Stimulated activated CD8-positive, alpha-beta memory T cell treated with anti-CD3 and anti-CD28 coated beads, Interleukin-4, amount 100 ng/mL, for 4 hours (primary cell): Measurements from ENCODE around the gene ADGRV1.

ENCODE experiments used
- DNase-seq, 2 donors: peaks; one replicate each; pipeline ENCODE4 v3.0.0-alpha.2; 2020; ENCODE audit warnings: low read depth in 2 of 2, low spot score in 1 of 2

ADGRV1 gene

DNA sequence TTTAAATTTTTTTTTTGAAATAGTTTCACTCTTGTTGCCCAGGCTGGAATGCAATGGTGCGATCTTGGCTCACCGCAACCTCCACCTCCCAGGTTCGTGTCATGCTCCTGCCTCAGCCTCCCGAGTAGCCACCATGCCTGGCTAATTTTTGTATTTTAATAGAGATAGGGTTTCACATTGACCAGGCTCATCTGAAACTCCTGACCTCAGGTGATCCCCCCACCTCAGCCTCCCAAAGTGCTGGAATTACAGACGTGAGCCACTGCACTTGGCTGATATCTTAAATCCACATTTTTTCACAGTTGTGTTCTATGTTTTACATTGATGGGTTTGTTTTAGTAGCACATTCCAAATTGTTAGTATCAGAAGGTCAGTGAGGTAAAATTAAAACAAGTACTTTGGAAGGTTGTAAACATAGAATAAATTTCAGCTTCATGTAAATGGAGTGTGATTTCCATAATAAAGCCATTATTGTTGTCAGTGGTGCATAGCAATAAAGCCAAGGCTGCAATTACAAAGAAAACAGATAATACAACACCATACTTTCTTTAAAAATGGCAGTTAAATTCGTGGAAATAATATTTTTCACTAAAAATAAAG lies 537.3 kb downstream of the ADGRV1 start:
- no peak for DNase-seq

DNA sequence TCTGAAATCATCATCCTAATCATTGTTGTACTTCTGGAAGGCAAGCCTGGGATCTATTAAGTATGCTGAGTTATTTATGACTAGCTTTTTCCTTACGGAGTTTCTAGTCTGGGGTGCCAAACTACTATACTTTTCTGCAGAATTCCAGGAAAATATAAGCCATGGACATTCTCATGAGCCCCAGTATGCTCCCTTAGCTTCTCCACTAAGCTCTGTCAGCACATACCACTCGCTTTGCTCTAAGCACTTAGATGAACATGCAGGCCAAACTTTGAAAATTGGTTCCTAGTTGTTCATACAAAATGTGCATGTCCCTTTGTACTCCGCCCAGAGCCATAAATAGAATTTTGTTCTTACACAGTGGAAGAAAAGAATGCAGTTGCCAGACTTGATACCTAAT lies 539.9 kb downstream of the ADGRV1 start:
- DNase-seq, result no peak

DNA sequence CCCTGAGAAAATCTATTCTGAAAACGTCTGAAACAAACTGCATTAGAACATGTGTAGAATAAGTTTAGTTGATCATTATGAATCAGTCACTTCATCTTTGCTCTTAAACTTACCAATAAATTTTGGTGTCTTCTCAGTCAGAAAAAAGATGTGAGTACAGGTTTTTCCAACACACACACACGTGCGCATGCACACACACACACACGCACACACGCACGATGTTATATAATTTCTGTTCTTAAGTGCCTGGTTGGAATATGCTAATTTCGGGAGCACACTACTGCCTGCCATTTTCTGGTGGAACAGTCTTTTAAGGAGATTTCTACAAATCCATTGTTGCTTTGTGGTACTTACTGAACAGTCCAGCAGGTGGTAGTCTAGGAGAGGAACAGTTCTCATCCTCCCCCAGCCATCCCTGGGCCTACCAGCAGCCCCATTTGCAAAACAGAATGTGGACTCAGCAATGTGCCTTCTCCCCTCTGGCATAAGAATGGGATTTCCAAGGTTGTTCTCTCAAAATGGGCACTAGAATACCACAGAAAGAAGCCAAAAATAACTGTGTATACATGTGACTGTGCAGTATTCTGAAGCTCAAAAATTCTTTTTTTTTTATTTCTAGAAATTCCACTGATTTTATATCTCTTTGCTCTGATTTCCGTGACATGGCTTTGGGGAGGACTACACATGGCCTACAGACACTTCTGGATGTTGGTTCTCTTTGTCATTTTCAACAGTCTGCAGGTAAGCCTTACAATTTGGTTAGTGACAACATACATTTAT lies 543.2 kb downstream of the ADGRV1 start:
- DNase-seq, result no peak

DNA sequence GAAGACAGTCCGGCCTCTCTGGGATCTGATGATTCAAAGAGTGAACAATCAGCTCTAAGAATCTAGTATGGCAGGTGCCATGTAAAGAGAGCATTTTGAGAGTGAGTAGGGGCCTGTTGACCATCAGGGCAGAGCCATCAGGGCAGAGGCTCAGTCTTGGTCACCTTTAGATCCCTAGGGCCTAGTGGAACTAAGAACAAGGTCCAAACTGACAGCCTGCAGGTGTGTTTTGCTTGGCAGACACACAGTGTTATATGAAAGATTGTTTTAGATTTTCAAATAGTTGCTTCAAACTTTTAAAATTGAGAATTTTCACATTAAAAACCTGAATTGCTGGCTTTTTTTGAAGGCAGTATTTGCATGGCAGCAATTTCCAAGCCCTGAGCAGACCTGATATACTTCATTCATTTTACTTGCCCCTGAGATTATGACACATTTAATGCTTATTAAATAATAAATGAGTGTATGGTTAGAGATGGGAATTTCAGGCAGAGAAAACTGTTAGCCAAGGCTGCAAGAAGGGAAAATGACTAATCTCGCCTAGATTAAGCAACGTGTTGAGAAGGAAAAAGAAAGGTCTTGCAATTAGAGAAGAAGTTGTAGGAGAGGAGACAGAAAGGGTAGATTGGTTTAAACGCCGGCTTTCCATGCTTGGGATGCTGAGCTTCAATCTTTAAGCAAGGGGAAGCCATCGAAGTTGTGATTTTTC lies 544.9 kb downstream of the ADGRV1 start:
- DNase-seq, result no peak

DNA sequence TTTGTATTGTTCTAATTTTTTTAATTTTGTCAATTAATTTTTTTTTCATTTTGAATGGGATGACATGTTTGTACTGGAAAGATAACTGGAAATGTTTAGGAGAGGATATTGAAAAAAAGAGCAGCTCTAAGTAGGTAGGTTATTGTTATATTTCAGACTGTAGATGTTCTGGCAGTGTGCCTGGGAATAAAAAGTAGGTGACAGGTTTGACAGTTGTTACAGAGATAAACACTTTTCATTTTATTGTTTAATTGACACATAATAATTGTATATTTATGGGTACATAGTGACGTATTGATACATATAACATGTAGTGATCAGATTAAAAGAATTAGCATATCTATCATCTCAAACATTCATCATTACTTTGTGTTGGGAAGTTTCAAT lies 545.5 kb downstream of the ADGRV1 start:
- no peak for DNase-seq

DNA sequence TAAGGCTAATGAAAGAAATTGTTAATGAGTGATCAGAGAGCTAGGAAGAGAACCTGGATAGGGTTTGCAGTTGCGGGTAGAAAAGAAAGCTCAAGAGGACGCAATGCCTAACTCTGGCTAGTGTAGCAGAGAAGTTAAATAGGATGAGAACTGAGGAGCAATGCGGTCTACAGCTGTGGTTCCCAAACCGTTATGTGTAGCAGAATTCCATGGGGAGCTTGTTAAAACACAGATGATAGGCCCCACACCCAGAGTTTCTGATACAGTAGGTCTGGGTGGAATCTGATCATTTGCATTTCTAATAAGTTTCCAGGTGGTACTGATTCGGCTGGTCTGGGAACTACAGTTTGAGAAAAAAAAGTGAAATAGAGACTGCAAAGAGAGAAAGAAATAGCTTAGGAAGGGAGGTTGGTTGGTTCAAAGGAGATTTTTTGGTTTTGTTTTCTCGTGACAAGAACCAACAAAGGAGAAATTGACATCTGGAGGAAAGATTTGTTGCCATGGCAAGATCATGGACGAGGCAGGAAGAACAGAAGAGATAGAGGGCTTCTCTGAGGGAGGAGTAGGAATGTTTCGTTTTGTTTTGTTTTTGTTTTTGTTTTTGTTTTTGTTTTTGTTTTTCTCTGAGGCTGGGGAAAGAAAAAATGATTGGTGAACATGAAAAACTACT lies 548.4 kb downstream of the ADGRV1 start:
- DNase-seq, result no peak

DNA sequence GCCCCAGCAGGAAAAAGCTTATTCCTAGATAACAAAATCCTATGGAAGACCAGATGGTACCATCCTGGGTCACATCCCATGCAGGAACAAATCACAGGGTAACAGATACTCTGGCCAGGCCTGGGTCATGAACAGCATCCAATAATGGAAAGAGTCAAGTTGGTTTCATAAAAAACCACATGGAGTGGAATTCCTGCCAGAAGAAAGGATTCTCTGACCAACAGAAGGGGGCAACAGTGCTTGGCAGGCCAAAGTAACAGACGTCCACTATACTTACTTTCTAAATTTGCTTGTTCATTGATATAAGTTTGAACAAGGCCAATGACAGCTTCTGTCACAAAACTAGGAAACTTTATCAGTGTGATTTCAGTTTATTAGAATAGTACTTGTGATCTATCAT lies 551.0 kb downstream of the ADGRV1 start:
- DNase-seq, result no peak

DNA sequence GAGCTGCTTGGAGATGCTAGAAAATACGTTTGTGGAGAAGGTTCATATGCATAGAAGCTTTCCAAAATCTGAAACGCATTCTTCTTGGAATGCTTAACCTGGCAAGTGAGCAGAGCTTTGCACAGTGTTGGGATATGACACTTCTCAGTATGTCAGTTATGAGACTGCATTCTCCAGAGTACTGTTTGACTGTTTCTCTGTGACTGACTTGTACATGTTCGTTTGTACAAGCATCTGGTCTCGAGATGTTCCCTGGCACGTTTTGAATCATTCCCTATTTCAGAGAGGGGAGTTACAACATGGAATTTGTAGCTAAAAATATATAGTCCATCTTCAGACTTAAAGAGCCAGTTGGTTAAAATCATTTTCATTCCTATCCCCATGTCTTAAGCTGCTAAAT lies 552.1 kb downstream of the ADGRV1 start:
- no peak for DNase-seq

DNA sequence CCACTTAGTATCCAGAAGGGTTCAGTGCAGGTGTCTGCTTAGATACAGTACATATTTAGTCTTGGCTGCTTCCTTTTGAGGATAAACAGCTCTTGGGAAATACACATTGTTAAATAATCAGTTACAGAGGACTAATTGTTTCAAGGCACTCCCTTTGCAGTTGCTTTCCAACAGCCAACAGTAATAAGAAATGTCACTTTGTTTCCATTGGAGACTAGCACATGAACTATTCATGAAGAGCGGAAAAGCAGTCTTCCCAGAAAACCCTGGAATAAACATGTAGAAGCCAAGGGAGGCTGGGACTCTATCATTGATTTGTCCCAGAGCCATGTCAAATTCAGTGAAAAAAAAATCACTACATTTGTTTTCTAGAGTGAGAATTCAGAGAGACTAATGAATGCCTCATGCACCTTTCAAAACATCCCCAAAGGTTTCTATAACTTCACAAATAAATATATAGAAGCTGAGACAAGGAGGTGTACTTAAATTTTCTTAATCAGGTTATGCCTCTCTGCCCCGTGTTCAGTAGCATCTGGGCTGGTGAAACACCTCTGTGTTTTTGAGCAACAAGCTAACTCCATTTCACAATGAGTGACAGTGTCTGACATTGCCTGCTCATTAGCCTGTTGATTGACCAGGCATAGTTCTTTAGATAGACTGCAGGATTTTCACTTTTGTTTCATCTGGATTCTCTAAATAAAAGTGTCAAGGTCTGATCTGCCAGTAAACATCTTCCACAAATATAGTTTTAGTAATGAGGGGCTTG lies 553.1 kb downstream of the ADGRV1 start:
- no peak for DNase-seq

DNA sequence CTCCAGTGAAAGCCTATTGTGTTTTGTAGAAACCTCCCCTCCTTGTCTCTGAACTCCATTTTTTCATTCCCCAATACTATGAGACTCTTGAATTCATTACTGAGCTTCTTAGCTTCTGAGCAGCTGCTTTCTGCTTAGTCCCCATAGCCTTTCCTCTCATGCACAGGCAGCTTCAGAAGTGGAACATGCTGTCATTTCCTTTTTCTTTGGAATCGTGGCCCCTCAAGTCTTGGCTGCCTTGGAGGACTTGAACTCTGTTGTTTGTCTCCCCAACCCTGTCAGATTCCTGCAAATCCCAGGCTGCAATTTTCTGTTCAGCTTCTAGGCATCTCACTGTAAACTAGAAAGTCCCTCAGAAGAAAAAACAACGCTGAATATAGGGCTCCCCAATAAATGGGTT lies 556.1 kb downstream of the ADGRV1 start:
- no peak for DNase-seq

DNA sequence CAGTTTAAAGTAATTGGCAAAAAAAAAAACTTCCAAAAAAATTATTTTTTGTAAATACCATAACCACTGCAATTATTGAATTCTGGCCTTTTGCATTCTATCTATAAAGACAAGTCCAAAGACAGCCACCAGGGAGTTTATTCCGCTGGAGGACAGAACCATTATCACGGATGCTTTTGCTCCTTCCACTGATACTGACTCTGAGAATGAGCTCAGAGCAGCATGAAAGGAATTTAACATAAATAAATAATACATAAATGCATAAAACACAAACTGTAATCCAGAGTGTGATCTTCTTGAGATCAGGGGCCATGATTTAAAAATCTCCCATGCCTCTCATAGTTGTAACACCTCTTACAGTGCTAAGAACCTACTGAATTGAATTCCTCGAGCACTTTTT lies 559.8 kb downstream of the ADGRV1 start:
- no peak for DNase-seq

DNA sequence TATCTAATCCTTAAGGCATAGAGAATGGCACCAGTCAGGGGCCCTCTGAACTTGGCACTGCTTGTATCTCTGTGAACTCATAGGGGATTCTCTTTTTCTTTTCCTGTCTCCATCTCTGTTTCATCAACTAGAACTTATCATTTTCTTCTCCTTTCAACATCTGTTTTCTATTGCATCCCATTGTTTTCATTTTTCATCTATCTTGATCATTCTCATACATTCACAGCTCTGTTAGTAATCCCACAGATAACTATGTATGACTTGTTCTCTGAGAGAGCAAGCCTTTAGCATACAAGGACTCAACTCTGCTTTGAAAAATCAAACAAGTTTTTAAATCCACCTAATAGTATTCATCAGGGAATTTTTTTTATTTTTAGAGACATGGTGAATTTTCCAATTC lies 560.2 kb downstream of the ADGRV1 start:
- no peak for DNase-seq

DNA sequence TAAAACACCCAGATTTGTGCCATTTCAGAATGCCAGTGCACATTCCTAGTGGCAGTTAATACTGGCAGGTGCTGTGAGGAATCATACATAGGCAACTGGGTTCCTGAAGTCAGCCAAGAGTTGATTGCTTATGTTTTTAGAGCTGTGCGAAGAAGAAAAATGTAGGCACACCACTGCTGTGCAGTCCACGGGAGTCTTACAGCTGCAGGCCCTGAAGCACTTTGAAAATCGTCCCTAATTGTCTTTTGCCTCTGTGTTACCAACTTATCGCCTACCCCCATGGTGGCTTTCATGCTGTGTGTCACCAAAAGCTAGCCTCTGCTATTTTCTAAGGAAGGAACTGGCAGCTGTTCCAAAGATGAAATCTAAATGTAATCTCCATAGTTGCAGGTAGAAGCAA lies 560.6 kb downstream of the ADGRV1 start:
- no peak for DNase-seq

DNA sequence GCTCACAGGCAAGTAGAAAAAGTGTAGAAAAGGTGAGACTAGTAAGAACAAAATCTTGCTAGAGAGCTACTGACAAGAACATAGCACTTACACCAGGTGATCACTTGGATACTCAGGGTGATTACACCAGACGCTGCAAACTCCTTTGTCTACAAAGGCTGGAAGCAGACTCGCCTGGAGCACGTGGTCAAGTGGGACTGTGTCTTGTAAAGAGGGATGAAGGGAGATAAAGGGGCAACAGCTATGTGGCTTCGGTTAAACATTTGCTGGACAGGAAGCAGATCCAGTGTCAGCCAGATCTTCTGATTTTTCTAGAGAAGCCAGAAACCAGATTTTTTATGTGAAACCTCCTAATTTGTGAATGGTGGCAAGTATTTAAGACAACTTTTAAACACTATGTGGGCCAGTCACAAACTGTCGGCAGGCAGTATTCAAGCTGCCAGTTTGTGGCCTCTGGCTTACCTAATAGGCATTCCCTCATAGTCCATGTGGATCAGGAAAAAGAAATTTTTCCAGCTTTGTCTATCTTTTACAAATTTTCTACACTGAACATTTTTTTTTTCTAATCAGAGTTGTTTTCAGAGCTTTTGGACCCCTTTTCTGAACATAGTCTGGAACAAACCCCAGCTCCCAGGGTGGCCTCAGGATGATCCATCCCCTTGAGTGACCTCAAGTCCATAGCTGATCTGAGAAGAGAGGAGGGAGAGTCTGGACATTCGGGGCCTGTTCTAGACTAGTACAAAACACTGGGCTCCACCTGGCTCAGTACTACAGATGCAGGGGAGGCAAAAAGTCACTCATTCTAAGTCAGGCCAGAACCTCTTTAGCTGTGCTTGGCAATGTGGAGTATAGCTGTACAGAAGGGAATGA lies 561.6 kb downstream of the ADGRV1 start:
- no peak for DNase-seq

DNA sequence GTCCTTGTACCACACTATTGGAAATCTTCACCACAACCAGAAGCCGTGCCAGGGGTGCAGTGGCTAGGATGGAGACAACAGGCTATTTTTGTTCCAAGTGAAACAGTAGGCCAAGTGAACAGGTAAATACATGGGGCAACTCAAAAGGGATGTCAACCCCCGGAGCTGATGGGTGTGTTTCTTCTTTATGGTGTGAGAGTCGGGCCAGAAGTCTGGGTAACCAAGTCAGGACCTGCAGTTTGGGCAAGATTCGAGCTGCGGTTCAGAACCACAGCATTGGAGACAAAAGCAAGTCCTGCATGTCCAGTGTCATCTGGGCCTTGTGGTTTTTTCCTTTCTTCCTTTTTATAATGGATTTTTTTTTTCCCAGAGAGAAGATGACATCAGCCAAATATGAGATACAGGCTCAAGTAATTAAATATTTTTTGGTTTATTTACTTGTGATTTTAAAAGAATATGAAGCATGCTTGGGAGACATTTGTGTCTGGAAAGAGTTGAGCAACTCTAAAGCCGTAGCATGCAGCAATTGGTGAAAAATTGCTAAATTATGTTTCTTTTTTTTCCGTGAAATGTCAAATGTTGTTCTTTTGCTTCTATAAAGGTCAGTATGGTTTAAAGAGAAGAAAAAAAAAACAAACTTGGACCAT lies 562.9 kb downstream of the ADGRV1 start:
- DNase-seq, result no peak

DNA sequence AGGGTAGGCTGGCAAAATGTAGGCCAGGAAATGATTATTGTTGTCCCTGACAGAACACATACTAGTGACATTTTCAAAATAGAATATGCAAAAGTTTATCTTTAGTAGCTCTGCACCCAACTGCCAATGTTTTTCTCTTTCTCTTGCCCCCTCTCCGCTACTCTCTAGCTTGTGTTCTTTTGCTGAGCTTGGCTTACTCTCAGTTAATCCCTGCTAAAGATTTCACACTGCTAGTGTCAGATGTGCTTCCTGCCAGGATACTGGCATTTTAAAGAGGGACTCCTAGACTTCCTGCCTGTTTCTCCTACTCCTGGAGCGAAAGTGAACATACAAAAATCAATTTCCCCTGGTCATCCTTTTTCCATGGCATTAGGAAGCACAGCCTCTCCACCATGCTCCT lies 564.1 kb downstream of the ADGRV1 start:
- no peak for DNase-seq

DNA sequence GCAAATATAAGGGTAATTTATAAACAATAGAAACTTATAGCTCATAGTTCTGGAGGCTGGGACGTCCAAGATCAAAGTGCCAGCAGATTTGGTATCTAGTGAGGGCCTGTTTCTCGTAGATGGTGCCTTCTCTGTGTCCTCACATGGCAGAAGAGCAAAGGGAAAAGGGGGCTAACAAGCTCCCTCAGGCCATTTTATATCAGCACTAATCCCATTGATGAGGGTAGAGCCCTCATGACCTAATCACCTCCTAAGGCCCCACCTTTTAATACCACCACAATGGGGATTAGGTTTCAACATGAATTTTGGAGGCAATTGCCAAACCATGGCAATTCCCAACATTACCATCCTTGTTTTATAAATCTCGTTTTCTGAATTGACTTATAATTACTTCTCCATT lies 564.7 kb downstream of the ADGRV1 start:
- DNase-seq, result no peak

DNA sequence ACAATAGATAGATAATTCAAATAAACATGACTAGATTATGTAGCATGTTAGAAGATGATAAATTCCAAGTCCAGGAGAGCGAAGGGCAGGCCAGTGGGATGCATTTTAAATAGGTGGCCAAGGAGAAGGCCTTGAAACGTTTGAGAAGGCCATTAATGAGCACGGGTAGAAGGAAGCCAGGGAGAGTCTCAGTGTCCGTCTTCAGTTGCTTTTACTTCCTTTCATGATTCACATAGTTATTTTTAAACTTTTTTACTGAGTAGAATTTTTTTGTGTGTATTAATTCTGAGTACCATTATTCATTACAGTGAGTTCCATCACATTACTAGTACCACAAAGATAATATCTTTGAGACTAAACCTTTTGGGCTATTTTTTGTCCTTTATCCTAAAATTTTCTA lies 565.3 kb downstream of the ADGRV1 start:
- DNase-seq, result no peak

DNA sequence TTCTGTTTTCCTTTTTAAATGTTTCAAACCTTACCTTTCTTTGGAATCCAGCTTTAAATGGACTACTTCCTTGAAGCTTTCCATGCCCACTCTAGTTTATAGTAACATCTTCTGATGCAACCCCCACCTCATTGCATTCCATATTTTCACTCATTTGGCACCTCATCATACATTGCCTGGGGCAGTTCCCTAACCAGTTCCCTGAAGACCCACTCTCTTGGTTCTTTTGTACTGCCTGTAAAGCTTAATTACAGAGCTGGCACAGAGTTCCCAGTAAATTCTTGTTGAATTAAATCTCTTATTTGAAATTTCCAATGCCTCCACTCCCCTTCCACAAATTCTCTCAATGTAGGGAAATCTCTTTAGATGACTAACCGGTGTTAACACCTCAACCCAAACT lies 567.3 kb downstream of the ADGRV1 start:
- no peak for DNase-seq

DNA sequence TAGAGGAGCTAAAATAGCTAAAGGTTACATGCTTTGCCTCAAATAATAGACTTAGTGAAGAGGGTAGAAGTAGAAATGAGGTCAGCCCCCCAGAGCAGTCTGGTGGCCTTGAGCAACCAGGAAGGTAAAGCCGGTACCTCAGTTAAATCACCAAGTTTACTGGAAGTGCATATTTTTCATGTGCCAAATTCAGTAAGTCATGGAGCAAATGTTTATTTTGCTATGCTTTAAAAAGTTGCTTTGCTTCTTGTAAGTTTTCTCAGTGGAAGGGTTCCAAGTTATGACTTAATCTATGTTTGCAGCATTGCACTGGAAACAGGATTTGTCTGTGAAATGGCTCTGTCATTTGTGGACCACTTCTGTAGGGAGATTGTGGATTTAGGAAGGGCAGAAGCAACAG lies 567.9 kb downstream of the ADGRV1 start:
- DNase-seq, result no peak
